ENCODE data around the gene ATL2.
"Not testable (repeated sequence)": the region's sequence is repeated elsewhere in the genome, so short reads cannot be mapped to it uniquely, and the experiment has no call there.

The ATL2 gene

GRCh38 chr2:38387887-38388286 lies 10.8 kb upstream of the ATL2 start:
- DNase-seq: no peak

- DNase-seq: no peak
Measured at GRCh38 chr2:38386821-38387220, 9.7 kb upstream of the ATL2 start.

- DNase-seq: no peak
Measured at GRCh38 chr2:38386377-38386776, 9.3 kb upstream of the ATL2 start.

GRCh38 chr2:38384338-38384737 lies 7.3 kb upstream of the ATL2 start:
- DNase-seq: no peak

GRCh38 chr2:38383741-38384140 lies 6.7 kb upstream of the ATL2 start:
- not testable (repeated sequence) for DNase-seq

GRCh38 chr2:38381381-38382143 lies 4.5 kb upstream of the ATL2 start:
- no peak for DNase-seq

GRCh38 chr2:38380397-38381130 lies 3.5 kb upstream of the ATL2 start:
- no peak for DNase-seq

GRCh38 chr2:38376346-38377049 lies 575 bp downstream of the ATL2 start:
- DNase-seq: peak; percentile 71

- DNase-seq: no peak
Measured at GRCh38 chr2:38375696-38376345, 1.3 kb downstream of the ATL2 start.

GRCh38 chr2:38374984-38375383 lies 2.1 kb downstream of the ATL2 start:
- DNase-seq: no peak

- DNase-seq: no peak
Measured at GRCh38 chr2:38371235-38371634, 5.8 kb downstream of the ATL2 start.

GRCh38 chr2:38370664-38371063 lies 6.4 kb downstream of the ATL2 start:
- no peak for DNase-seq

- no peak for DNase-seq
Measured at GRCh38 chr2:38362232-38362631, 14.8 kb downstream of the ATL2 start.

- no peak for DNase-seq
Measured at GRCh38 chr2:38360177-38360576, 16.9 kb downstream of the ATL2 start.

GRCh38 chr2:38353402-38353801 lies 23.7 kb downstream of the ATL2 start:
- no peak for DNase-seq

GRCh38 chr2:38352336-38352735 lies 24.7 kb downstream of the ATL2 start:
- no peak for DNase-seq

- DNase-seq: no peak
Measured at GRCh38 chr2:38345323-38346038, 31.6 kb downstream of the ATL2 start.

- no peak for DNase-seq
Measured at GRCh38 chr2:38344813-38345212, 32.3 kb downstream of the ATL2 start.

GRCh38 chr2:38343212-38343611 lies 33.9 kb downstream of the ATL2 start:
- DNase-seq: no peak

- no peak for DNase-seq
Measured at GRCh38 chr2:38336621-38337020, 40.5 kb downstream of the ATL2 start.

GRCh38 chr2:38330754-38331153 lies 46.3 kb downstream of the ATL2 start:
- DNase-seq: no peak

GRCh38 chr2:38327580-38327979 lies 49.5 kb downstream of the ATL2 start:
- no peak for DNase-seq

GRCh38 chr2:38323623-38324022 lies 53.5 kb downstream of the ATL2 start:
- no peak for DNase-seq
